ENCODE results near the gene PPRC1. TPM values are rescaled to one million over a fixed set of nuclear protein-coding genes. Genes with fewer than 3 reads are reported as not detected.
A peak's percentile ranks its signal among the peaks of the same experiment; 100 is the strongest.
"Not testable (repeated sequence)": the region's sequence is repeated elsewhere in the genome, so short reads cannot be mapped to it uniquely, and the experiment has no call there.

Gene PPRC1
- total RNA-seq, 4 donors from 2014 or later = 23.5 to 48.1 (median 24.3) TPM

DNA sequence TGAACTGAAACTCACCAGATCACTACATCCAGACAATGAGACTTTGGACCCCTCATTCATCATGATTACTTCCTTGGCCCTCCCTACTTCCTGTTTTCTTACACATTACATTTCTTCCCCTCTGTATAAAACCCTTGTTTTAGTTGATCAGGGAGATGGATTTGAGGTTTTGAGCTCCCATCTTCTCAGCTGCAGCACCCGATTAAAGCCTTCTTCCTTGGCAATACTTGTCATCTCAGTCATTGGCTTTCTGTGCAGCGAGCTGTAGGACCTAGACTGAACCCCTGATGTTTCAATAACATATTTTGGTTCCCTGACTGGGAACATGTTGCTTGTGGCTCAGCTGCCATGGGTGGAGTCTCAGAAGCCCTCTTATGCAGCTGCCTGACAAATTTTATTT is 52.4 kb downstream of the PPRC1 start:
- no peak overlapping the region for H3K4me3 ChIP-seq (ENCODE audit: low read depth, poor library complexity, severe bottlenecking)
- intact Hi-C loops (cut with DNase I; ENCODE audit: low total_unique reads) = no loop called here
- peak in 1 of 2 donors; percentile 31 for DNase-seq (ENCODE audit: low spot score in 2 of 2)
- 73 to 84% methylated on average over 2 of the region's 2 CpGs for WGBS, 2 donors
- no peak for TF ChIP-seq CTCF (IDR thresholded peaks at IDR 0.05)
- TF ChIP-seq POLR2A (IDR thresholded peaks at IDR 0.05) = no peak

GRCh38 chr10:102185811-102186527 is 53.1 kb downstream of the PPRC1 start:
- DNase-seq (ENCODE audit: low spot score in 2 of 2) = peak in 1 of 2 donors; percentile 15
- 61% methylated on average over 15 of the region's 15 CpGs for WGBS, 2 donors
- intact Hi-C loops (cut with DNase I; ENCODE audit: low total_unique reads) = no loop called here
- no peak overlapping the region for H3K4me3 ChIP-seq (ENCODE audit: low read depth, poor library complexity, severe bottlenecking)
- TF ChIP-seq CTCF (IDR thresholded peaks at IDR 0.05) = no peak
- TF ChIP-seq POLR2A (IDR thresholded peaks at IDR 0.05) = no peak

GRCh38 chr10:102188298-102188940 is 55.6 kb downstream of the PPRC1 start:
- H3K4me3 ChIP-seq (ENCODE audit: low read depth, poor library complexity, severe bottlenecking) = no peak overlapping the region
- TF ChIP-seq POLR2A (IDR thresholded peaks at IDR 0.05) (no peak), CTCF (IDR thresholded peaks at IDR 0.05) (no peak)
- WGBS, 2 donors = 83 to 89% methylated on average over 2 of the region's 3 CpGs
- DNase-seq (ENCODE audit: low spot score in 2 of 2) = no peak
- intact Hi-C loops (cut with DNase I; ENCODE audit: low total_unique reads) = no loop called here

GRCh38 chr10:102188941-102189898 is 56.4 kb downstream of the PPRC1 start:
- H3K4me3 ChIP-seq (ENCODE audit: low read depth, poor library complexity, severe bottlenecking) = not testable (repeated sequence)
- WGBS, 2 donors = 60 to 68% methylated on average over 7 of the region's 7 CpGs

GRCh38 chr10:102191956-102192355 is 59.1 kb downstream of the PPRC1 start:
- TF ChIP-seq CTCF (IDR thresholded peaks at IDR 0.05) (no peak), POLR2A (IDR thresholded peaks at IDR 0.05) (no peak)
- DNase-seq (ENCODE audit: low spot score in 2 of 2) = no peak
- H3K4me3 ChIP-seq (ENCODE audit: low read depth, poor library complexity, severe bottlenecking) = no peak overlapping the region
- WGBS, 2 donors = 82 to 84% methylated on average over 7 of the region's 7 CpGs
- intact Hi-C loops (cut with DNase I; ENCODE audit: low total_unique reads) = no loop called here

More at GRCh38 chr10:102188941-102189898, 56.4 kb downstream of the PPRC1 start:
- intact Hi-C loops (cut with DNase I; ENCODE audit: low total_unique reads); DNase-seq (ENCODE audit: low spot score in 2 of 2): not testable (repeated sequence)

All from lower leg skin (tissue), 4 donors.